Activated T-helper 1 cell treated with anti-CD3 and anti-CD28 coated beads, Interleukin-2, amount 50 U/mL, for 16 hours (primary cell): ENCODE data around the gene PLA2G2D.

ENCODE experiments used
- DNase-seq, 2 donors: peaks; one replicate each; pipeline ENCODE4 v3.0.0-alpha.2; 2020; ENCODE audit warnings: low read depth in 1 of 2, low spot score in 1 of 2

Gene PLA2G2D, protein sequence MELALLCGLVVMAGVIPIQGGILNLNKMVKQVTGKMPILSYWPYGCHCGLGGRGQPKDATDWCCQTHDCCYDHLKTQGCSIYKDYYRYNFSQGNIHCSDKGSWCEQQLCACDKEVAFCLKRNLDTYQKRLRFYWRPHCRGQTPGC

DNA sequence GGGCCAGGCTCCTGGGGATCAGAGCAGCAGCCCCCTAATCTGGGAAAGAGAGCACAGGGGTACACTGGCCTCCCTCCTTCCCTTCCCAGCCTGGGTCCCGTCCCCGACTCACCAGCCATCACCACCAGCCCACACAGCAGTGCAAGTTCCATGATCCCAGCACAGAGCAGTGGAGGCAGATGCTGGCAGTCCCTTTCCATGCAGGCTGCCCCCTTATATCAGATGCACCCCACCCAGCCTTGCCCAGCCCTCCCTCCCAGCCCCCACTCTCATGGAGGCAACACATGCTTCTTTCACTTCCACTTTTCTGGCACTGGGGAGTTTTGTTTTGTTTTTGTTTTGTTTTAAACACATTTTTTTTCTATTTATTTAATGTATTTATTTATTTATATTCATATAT is at the start of gene PLA2G2D:
Gene PLA2G2D (minus strand): TSS at position 190 of the 400 bp plus-strand sequence. CDS start 38 bp downstream, at position 152.
- no peak for DNase-seq

DNA sequence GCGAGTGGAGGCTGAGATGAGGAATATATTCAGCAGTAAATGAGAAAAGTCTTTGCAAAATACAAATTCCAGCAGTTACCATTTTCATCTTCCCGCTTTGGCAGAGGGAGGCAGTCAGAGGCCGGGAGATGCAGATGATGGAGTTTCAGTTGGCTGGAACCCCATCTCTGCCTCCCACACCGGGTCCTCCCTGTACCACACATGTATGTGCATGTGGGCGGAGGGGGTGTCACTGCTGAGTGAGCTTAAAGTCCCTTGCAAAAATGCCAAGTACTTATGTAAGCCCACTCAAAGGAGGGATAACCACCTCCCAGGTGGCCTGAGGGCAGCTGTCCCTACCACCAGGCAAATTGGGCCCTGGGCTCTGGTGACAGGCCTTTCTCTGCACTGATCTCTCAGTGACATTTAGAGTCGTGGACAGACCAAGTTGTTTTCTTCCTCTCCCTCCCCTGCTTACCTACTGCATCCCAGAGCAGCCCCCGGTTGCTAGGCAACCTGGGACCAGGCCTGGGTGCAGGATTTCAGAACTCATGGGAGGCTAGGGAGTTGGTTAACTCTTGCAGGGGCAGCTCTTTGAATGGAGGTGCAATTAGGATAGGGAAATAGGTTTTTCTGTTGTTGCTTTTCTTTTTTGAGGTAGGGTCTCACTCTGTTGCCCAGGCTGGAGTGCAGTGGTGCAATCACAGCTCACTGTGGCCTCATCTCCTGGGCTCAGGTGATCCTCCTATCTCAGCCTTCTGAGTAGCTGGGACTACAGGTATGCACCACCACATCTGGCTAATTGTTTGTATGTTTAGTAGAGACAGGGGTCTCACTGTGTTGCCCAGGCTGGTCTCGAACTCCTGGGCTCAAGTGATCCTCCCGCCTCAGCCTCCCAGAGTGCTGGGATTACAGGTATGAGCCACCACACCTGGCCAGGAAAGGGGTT is 49.5 kb upstream of the PLA2G2D start:
- DNase-seq, result no peak

DNA sequence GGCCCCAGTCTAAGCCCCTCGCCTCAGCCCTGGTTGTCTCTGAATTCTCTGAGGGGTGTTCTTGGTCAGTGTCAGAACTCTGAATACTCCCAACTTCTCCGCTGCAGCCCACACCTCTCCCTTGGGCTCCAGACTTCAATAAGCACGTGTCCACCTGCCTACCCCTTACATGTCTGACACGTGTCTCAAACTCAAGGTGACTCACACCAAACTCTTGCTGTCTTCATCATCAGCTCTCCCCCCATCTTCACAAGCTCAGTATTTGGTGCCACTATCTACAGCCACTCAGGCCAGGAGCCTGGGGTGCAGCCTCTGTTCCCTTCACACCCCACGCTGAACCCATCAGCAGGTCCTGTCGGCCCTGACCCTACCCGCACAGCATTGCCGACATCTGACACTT is 47.8 kb upstream of the PLA2G2D start:
- DNase-seq, result no peak

DNA sequence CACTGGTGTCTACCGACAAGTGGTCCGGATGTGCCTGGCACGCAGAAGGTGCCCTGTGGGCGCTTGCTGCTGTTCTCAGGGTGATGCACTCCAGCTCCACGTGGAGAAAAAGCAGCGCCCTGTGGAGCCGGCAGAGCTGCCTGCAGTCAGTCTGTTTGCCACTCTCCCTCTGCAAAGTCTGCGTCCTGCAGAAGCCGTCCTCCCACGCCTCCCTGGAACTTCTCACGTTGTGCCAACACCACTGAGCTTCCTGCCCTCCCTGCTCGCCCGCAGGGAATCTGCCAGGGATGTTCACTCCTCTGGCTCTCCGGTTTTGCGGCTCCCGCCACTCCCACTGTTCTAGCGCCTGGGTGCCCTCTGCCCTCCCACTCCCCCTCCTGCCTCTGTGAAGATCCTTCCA is 46.7 kb upstream of the PLA2G2D start:
- DNase-seq, result no peak

DNA sequence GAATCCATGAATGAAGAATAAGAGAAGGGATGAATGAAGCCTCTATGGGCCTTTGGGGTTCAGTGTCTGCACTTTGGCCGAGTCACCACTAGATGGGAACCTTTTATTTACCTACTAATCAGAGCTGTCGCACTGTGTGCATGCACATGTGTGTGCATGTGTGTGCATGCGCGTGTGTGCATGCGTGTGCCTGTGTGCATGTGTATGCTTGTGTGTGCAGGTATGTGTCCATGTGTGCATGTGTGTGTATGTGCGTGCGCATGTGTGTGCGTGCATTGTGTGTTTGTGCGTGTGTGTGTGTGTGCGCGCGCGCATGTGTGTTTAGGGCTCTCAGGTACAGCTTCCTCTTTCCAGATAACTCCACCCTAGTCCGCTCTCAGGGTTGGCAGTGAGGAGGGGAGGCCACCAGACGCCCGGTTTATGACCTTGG is 46.2 kb upstream of the PLA2G2D start:
- DNase-seq, result no peak

DNA sequence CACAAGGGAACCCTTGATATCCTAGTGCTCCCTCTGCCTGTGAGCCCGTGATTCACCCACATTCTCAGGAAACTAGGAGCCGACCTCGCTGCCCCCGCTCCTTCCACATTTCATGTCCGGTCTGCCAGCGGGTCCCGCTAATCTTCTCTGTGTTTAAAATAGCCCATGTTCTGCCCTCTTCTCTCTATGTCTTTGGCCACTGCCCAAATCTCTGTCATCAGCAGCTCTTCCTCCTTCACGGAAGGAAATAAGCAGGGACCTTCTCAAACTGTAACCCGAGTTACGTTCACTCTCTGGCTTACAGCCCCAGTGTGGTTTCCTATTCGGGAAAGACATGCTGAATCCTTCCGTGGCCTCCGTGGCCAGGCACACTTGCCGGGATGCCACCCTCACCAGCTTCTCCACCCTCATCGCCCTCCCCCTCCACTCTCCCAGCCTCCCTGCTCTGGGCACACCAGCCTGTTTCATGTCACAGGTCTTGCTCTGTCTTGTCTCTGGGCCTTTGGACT is 45.4 kb upstream of the PLA2G2D start:
- no peak for DNase-seq

DNA sequence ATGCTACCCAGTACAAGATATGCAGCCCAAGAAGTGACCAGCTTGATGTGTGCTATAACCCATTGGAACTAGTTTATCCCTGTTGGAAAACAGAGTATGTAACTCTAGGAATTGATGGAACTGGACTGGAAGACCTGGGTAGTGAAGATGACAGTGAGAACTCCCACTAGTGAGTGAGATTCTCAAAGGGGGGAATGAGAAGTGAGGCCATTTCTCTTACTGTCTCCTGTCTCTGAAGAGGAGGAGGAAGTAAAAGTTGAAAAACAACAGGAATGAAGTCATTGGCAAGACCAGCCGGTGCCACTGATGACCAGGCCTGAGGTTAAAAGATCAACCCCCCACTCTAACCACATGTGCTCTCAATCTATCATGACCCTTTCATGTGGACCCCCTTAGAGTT is 40.7 kb upstream of the PLA2G2D start:
- DNase-seq, result no peak

DNA sequence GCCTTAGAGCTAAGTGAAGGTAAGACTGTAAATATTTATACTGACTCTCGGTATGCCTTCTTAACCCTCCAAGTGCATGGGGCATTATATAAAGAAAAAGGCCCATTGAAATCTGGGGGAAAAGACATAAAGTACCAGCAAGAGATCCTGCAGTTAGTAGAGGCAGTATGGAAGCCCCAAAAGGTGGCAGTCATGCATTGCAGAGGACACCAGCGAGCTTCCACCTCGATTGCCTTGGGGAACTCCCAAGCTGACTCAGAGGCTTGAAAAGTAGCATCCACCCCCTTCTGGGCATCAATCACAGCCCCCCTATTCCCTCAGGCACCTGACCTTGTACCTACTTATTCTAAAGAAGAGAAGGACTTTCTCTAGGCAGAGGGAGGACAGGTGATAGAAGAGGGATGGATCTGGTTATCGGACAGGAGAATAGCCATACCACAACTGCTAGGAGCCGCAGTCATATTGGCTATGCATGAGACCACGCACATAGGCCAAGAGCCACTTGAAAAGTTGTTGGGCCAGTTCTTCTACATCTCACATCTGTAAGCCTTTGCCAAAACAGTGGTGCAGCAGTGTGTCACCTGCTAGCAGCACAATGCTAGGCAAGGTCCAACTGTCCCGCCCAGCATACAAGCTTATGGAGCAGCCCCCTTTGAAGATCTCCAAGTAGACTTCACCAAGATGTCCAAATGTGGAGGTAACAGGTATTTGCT is 39.2 kb upstream of the PLA2G2D start:
- no peak for DNase-seq

DNA sequence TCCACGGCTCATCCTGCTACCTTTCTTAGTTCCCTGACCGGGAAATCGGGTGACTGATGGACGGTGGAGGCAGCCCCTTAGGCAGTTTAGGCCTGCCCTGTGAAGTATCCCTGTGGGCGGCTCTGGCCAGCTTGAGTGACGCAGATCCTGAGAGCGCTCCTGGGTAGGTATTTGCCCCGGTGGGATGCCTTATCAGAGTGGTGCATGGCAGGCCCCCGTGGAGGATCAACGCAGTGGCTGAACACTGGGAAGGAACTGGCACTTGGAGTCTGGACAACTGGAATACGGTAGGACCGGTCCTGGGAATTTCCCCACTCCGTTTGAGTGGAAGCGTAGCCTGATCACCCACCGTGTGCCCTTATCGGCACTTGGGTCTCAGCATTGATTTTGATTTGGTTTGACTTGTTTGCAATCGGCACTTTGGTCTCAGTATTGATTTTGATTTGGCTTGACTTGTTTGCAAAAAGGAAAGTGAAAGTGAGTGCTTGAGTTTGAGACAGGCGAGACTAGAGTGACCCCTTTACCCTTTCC is 35.0 kb upstream of the PLA2G2D start:
- DNase-seq, result no peak

DNA sequence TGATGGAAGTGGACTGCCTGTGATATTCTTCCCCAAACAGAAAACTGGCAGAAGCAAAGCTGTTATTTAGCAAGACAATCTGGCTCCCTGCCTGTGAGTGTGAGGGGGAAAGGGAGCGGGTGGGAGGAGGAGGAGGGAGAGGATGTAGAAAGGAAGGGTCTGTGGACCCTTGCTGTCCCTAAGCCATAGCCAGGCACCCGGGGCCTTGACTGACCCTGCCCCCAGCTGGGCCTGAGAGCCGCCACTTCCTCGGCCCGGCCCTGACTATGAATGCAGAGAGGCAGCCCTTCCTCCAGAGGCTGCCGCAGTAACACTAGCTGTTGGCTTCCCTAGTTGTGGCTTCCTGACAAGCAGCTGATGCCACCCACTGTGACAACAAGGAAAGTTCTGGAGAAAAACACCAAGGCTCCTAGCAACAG is 33.7 kb upstream of the PLA2G2D start:
- no peak for DNase-seq

DNA sequence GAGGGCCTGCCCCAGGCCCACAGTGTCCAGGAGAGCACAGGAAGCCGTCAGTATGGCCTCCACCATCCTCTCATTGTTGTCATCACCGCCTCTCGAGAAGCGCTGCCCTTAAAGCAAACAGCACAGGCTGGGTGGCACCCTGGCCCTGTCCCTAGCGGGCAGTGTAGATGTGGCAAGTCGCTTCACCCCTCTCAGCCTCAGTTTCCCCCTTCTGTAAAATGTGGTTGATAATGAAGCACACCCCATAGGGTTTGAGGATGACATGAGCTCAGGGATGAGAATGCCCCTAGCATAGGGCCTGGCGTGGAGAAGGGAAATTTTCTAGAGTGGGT is 33.2 kb upstream of the PLA2G2D start:
- no peak for DNase-seq

DNA sequence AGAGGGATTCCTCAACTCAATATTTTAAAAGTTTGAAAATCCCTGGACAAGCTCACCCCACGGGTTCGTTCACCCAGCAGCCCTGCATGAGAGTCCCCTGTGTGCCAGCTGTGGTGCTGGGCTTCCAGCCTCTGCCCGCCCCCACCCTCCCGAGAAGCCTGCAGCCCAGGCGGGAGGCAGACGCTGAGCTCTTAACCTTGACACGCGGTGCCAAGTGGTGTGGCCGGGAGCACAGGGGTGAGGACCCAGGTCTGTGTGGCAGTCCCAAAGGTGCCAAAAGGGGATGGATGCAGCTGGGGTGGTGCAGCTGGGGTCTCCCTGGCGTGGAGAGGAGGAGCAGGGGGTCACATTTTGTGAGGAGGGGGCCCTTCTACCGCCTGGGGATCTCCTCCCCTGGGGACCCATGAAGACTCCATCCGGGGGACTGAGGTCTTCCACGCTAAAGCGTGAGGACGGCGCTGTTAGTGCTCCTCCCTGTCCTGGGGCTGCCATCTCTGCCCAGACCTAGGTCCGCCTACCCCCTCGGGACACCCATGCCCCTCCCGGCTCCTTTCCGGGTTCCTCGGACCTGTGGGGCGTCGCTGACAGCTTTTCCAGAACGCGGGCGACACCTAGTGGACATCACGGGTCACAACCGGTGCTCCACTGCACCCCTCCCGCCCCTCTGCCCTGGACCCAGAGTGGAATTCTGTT is 32.7 kb upstream of the PLA2G2D start:
- DNase-seq, result peak; percentile 60 to 62

DNA sequence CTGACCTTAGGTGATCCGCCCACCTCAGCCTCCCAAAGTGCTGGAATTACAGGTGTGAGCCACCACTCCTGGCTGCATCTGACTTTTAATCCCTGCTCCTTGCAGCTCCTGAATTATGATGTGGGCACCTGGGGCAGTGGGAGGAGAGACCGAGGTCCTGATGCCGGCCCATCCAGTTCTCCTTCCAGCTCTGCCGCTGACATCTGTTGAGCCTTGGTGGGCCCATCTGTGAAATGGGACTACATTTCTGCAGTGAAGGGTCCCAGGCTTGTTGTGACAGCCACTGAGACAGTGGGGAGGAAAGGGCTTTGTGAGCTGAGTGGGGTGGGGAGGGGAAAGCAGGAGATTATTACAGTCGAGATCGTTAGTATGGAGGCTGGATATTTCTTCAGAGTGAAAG is 31.6 kb upstream of the PLA2G2D start:
- no peak for DNase-seq

DNA sequence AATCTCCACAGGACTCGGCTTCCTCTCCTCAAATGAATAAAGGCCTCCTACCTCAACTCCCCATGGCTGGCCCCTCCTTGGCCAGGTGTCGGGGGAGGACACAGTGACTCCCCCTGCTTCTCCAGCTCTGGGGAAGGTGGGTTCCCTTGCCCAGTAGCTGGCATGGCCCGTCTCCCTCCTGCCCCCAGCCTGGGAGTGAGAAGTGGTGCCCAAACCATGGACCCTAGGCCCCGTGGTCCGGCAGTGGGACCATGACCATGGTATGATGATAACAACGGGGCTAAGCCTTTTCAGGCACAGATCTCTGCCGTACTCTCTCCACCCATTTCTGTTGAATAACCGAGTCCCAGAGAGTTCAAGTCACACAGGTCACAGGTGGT is 31.0 kb upstream of the PLA2G2D start:
- DNase-seq, result no peak

DNA sequence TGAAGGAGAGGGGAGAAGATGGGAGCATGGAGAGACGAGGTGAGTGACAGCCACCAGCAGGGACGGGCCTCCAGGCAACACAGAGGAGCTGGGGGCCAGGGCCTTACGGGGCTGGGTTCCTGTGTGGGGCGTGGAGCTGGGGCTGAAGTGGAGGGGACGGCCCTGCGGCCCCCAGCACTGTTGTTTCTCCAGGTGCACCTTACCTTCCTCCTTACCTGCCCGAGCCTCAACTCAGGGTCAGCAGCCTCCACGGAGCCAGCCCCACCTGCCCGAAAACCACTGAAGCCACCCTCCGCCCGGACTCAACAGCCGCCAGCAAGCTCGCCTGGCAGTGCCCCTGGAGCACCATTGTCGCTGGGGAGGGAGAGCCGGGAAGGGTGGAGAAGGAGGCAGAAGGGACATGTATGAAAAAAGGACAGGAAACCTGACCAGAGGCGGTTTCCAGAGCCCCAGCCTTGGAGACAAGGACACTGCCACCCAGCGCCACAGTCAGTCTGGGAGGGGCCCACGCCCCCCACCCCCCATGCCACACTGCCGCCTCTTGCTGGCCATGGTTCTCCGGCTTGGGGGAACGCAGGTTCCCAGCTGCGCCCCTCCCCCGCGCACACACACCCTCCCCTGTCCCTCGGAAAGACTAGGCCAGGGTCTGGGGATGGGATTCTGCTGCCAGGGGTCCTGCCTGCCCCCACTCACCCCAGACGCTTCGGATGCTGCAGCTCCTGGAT is 30.4 kb upstream of the PLA2G2D start:
- no peak for DNase-seq

DNA sequence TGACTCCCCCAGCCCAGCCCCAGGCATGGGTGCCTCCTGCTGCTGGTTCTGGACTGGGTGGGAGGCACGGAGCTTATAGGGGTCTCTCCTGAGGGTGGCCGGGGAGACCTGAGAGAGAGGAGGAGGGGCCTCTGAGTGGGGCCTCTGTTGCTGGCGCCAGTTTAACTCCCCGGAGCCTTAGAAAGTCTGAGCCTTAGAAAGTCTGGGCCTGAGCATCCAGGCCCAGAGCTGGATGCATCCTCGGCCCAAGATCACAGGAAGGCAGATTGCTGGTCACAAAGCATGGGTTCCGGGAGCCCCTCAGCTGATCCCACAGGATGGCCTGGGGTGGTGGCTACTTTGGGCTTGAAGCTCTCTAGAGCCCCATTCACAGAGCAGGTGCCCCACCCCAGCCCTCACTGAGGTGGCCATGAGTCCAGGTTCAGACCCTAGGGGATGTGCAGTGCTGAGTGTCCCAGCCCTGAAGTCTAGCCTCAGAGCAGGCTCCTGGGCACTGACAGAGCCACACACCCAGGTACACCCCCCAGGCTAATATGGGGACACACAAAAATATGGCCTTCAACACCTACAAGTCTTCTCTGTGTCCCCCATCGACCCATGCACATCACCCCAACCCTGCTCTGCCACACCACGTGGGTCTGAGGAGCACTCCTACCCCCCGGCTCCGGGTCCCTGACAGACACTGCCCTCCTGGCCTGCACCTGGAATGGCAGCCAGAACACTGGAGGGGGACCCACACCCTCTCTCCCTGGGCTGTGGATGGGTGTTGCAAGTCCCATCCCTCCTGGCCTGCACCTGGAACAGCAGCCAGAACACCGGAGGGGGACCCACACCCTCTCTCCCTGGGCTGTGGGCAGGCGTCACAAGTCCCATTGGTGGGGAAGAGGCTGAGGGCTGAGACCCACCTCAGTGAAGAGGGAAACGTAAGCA is 29.5 kb upstream of the PLA2G2D start:
- DNase-seq, result no peak

DNA sequence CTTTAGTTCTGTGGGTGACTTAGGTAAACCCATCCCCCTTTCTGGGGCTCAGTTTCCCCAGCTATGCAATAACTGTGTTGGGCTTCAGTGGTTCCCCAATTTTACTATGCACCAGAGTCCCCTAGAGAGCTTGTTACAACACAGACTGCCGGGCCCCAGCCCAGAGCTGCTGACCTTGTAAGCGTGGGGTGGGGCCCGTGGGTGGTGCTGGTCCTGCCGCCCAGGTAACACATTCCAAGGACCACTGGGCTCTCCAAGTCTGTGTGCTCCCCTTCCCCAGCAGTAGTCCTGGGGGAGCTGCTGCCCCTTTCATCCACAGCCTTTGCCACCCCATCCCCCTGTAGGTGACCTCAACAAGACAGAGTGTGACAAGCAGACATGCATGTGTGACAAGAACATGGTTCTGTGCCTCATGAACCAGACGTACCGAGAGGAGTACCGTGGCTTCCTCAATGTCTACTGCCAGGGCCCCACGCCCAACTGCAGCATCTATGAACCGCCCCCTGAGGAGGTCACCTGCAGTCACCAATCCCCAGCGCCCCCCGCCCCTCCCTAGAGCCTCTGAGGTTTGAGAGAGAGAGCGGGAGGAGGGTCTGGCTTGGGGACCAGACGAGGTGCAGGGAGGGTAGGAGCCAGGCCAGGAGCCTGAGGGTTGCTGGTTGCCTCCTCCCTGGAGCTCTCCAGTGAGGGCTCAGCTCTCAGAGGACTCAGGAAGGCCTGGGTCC is 28.7 kb upstream of the PLA2G2D start:
- no peak for DNase-seq

DNA sequence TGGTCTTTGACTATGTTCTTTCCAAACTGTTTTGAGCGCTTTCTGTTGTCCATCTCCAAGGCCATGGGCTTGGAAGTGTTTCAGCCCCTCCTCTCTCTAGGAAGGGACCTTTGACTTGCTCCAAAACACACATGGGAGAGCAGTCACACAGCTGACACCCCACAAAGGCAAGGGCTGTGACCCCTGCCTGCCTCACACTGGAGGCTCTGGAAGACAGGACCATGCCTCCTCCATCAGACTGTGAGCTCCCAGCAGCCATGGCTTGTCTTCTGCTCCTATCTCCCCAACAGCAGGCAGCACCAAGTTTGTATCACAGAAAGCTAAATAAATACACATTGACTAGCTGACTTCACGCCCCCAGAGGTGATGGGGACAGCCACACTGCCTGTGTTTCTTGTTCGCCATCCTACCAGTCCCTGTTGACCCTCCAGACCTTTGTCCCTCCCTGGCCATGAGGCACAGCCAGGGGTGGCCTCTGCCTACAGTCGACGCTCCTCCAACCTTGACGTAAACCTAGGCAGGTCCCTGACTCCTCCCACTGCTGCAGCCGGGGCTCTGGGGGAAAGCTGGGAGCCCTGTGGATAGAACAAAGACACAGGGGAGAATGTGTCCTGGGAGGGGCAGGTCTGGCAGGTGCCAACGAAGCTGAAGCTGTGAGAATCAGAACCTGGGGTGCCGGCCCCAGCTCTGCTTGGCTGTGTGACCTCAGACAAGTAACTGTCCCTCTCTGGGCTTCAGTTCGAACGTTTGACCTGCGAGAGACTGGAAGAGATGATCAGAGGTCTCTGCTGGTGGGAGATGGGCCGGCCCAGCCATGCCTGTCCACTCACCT is 24.6 kb upstream of the PLA2G2D start:
- DNase-seq, result no peak
